Stimulated activated CD4-positive, alpha-beta T cell treated with anti-CD3 and anti-CD28 coated beads, Interleukin-15, amount 100 ng/mL, for 24 hours (primary cell): Measurements from ENCODE around the gene PTX4.

Experiments used
- DNase-seq: peaks from one replicate; pipeline ENCODE4 v3.0.0-alpha.2; 2020

Gene PTX4

DNA sequence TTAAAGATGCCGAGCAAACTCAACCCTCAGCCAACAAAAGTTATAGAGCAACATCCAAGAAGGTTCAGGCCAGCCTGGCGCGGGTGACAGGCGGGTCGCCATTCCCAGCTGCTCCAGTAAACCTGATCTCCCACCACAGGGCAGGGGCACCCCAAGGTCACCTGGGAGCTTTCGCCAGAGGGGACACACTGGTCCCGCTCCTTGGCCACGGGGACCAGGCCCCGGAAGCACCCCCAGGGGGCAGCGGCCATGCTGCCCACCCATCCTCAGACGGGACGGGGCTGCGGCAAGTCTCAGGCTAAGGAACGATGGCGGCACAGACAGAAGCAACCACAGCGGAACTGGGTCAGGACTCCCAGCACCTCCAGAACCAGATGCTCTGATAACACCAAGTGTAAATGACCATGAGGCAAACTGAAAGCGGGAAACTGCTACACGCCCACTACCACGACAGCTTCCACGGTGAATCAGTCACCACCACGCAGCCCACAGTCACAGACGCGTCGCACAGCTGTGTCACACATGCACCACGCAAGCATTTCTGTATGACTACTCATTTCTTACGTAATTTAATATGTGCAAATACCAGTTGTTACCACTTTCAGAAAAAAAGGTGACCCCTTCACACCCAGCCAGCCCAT, 30.3 kb downstream of the PTX4 start:
- DNase-seq, result peak; percentile 42

DNA sequence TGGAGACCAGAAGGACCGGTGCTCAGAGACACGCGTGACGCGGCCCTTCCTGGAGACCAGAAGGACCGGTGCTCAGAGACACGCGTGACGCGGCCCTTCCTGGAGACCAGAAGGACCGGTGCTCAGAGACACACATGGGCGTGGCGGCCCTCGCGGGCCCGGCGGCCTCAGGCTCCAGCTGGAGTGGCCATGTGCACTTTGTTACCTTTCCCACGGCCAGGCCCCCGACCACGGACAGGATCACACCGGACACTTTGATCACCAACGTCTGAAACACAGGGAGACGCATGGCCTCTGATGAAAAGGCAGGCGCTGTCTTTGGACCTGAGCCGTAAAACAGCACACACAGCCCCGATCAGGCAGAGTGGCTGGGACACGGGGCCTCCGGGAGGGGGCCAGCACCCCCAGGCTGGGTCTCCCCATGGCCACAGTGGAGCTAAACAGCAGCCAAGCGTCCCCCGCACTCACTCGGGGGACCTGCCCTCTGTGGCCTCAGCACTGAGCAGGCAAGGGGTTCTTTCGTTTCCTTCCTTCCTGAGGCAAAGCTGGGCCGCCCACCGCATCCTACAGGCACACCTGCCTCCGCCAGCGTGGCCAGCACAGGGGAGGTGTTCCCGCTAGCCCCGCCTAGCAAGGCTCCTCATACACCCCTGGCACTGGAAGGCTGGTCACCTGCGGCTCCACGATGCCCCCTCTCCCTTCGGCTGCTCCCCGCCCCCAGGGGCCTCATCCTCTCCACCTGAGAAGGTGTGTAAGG, 31.1 kb downstream of the PTX4 start:
- DNase-seq, result no peak

DNA sequence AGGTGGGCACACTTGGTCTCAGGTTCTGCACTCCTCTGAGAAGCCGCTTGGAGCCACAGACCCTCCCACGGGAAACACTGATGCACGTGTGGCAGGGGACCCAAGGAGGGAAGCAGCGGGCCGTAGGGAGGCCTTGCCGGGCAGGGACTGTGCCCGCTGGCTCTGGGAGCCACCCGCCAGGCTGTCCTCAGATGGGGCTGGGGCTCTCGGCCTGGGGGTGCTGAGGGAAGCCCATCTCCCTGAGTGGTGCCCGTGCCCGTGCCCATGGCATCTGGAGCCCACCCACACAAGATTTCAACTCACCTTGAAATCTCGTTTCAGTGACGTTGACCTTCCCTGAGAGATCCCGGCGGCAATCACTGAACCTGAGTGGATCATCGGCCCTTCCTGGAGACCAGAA, 31.8 kb downstream of the PTX4 start:
- no peak for DNase-seq

DNA sequence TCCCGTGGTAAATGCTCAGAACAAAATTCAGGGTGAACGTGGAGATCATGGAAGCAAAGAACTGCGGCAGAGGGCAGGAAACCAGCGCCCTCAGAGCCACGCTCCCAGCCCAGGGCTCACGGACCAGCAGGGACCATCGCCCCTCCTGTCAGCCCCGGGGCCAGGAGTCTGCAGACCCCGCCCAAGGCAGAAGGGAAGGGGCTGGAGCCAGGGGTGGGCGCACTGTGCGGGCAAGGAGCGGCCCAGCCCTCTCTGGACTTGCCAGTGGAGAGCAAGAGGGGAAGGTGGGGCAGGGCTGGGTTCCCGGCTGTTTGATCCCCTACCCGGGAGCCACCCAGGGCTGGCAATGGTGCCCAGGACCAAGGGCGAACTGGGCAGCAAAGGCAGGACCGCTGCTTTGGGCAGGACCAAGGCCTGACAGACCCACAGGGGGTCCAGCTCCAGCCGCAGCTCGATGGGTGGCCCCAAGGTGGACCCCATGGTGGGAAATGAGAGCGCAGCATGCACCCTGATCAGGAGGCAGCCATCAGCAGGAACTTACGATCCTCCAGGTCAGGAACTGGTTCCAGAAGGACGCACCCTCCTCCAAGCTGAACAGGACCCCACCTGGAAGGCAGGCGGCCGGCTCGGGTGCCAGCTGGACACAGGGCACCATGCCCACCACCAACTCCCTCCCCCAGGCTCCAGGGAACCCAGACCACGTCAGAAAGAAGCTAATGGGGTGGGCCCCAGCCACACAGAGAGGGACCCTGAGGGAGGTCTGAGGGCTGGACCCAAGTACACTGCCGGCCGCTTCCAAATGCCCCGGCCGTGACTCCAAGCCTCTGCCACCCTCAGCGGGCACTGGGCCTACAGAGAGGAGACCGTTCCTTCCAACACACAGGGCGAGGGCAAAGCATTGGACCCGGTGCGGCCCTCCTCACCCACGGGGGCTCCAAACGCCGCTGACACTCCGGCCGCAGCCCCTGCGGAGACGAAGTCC, 33.3 kb downstream of the PTX4 start:
- DNase-seq, result no peak

DNA sequence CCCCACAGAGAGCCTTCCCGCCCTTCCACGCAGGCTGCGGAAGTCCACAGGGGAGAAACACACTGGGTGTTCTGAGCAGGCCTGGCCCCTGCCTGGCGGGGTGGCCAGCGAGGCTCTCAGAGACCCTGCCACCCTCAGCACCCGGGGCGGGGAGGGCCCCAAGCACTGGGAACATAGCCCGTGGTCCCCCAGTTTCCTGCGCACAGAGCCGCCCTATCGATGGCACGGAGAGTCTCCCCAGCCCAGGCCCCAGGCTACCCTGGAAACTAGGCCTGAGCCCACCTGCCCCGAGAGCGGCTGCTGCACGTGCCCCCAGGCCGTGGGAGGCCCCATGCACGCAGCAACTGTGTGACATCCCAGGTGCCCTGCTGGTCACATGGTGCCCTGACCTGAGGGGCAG, 34.2 kb downstream of the PTX4 start:
- DNase-seq, result no peak

DNA sequence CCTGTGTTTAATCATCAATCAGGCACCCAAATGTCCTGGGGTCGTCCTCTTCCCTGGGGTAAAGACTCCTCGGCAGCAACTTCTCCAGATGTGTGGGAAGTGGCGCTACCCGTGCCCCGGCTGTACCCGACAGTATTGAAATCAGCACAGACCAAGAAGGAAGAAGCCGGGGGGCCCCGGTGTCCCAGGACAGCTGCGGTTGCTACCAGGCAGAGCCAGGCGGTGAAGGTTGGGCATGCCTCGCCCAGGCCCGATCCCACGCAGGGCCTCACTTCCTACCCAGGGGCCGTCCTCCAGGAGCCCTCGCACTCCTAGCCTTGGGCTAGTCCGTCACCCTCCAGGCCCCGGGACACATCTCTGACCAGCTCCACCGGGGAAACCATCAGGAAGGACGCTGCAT, 35.4 kb downstream of the PTX4 start:
- DNase-seq, result no peak

DNA sequence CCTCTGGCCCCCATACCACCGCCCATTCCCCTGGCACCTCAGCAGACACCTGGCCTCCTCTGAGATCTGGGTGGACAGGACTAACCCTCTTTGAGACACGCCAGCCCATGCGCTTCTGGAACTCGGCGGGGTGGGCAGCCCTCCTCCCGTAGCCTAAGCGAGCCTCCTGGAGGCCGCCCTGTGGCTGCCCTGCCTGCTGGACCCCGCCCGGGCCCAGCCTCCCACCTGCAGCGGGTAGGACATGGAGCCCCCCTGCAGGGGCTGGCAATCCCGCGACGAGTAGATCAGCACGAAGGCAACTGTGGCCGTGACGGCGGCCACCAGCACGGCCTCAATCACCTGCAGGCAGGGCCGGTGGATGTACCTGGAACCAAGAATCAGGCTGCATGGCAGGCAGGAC, 36.2 kb downstream of the PTX4 start:
- DNase-seq, result no peak

DNA sequence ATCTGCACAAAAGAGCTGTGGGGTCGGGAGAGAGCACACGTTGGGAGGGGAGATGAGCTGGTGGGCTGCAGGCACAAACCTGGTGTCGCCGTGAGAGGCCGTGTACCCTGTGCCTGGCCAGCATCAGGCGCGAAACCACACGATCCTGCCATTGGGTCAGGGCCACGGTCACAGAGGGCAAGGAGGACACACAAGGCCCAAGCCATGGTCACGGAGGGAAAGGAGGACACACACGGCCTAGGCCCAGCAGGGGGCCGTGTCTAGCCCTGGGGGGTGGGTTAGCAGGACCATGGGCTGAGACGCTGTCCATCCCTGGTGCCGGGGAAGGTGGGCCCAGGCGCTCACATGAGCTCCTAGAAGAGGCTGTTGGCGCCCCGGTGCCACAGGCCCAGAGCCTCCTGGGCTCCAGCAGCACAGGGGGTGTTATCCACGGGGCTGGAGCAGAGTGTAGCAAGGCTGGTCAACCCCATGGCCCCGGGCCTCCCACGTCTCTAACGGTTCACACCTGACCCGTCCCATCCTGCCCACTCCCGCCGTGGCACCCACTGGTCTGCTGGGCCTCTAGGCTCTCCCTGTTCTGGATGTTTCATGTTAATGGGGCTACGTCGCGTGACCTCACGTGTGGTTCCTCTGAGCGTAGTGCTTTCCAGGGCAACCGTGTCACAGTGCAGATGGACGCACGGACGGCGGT, 36.9 kb downstream of the PTX4 start:
- no peak for DNase-seq

DNA sequence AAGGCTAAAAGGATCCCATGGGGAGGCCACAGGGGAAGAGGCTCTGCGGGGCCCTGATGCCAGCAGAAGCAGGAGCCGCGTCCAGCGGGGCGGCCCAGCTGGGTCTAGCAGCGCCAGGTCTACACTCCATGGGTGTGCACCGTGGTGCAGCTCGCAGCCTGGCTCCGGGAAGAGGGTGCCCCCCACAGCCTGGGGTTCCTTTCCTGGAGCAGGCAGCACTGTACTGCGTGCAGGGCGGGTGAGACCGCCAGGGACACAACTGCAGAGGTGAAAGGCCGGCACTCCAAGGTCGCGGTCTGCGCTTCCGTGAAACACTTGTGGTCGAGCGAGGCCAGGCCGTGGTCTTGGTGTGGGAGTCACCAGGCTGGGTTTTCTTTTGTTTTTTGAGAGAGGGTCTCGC, 37.9 kb downstream of the PTX4 start:
- no peak for DNase-seq

DNA sequence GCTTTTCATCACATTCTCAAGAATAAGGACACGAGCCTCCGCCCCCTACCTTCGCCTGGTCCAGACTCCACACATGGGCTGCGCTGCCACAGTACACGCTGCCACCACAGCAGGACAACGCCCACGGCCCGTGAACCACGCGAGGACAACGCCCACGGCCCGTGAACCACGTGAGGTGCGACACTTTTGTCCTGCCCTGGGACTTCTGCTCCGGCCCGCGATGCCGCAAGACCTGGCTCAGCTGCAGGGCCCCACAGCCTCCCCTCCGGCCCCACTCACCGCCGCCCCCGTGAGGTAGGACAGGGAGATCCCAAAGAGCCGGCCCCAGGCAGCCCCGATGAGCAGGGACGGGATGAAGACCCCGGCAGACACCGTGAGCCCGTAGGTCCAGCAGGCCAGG, 38.5 kb downstream of the PTX4 start:
- DNase-seq, result no peak

DNA sequence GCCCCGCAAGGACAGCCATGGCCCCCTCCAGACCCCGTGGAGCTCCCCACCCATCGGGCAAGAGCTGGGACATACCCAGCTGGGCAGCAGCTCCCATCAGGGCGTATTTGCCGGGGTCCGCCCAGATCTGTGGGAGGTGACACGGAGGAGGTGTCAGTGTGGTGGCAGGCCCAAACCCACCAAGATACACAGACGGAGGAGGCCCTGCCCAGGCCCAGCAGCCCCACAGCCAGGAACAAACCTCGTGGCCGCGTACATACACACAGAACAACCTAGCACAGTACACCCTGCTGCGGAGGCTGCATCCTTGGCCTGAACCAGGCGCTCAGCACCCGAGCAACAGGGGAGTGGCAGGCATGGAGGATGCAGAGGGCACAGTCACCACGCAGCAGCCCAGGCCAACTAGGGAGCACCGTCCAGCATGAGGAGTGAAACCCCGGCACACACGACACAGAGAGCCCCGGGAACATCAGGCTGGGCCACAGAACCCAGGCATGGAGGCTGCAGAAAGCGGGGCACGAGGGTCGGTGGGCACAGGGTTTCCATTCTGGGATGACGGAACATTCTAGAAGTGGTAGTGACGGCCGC, 39.4 kb downstream of the PTX4 start:
- no peak for DNase-seq

DNA sequence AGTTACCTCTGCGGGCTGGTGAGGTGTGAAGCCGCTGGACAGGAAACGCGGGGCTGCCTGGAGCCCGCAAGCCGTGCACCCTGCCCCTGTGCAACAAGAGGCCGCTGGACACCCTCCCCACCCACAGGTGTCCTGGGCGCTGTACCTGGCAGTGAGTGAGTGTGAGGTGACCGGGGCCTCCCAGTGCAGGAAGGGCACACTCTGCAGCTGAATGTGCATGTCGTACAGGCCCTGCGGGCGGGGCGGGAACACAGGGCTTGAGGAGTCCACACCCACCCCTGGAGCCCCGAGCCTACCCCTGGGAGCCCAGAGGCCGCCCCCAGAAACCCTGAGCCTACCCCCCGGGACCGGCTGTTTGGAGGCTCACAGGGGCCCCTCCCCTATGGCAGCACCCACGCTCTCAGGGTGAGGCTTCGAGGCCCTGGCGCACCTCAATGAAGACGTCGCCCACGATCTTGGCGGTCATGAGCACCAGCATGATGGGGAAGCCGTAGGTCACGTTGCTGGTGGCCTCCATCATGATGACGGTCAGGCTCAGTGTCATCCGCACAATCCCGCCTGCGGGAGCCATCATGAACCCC, 40.1 kb downstream of the PTX4 start:
- no peak for DNase-seq

DNA sequence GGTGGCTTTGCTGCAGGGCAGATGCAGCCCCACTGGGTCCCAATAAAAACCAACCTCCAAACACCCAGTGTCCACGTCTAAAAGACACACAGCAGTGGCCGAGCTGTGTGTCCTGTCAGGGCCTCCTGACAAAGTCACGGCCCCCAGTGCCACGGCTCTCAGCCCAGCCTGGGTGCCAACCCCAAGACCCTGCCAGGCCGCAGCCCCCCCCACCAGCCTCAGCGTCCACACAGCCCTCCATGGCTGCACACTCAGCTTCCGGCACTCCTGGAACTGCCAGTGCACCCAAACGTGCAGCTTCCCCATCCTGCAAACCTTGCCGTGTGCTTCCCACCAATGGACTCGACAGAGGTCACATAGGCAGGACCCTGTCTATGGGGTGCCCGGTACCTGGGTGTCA, 40.8 kb downstream of the PTX4 start:
- no peak for DNase-seq

DNA sequence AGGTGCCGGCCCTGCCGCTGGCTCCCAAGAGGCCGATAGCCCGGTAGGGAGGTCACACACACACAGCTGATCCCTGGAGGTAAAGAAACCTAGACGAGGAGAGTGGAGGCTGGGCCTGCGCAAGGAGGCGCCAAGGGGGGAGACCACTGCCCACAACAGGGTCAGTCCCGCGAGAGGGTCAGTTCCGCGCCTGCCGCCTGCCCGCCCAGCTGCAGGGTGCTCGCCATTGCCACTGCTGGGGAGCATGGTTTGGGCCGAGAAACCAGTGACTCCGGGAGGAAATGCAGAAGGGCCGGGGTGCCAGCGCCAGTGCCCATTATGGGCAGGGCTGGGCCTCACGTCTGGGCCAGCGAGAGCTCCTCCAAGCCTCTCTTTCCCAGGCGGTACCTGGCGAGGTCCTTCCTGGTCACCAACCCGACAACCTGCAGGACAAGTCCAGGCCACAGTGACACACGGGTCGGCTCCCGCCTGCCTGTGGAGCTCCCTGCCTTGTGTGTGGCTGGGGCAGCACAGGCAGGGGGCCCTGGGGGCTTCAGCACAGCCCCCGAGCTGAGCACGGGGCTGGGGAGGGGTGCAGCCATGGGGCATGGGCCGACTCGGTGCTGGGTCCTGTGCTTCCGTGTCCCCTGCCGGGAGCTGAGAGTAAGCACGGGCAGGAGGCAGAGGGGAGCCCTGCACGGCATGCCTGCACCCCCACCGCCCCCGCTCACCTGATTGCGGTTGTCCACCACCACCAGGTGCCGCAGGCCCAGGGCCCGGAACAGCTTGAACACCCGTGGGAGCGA, 42.3 kb downstream of the PTX4 start:
- DNase-seq, result no peak

DNA sequence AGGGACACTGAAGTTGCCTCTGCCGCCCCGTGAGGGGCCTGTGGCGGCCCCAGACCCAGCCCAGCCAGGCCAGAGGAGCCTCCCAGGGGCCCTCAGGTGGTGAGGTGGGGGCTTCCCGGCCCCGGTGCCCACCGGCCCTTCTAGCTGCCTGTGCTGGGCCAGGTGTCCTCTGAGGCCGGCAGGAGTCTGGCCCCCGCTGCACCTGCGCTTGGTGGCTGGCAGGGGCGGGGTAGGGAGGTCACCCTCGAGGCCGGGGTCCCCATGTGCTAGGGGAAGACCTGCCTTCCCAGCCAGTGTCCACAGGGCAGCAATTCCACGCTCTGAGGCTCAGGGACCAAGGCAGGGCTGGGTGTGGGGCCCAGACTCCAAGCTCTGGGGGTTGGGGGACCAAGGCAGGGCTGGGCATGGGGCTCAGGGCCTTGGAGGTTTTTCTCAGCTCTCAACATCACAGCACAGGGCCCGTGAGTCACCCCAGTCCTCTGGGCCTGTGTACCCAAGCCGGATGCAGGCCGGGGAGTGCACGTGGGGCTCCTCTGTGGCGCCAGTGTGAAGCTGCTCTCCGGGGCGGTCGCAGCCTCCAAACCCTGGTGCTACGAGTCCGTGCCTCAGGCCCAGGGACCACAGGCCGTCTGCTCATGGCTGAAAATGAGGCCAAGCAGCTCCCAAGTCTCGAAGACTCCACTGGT, 43.1 kb downstream of the PTX4 start:
- DNase-seq, result no peak

DNA sequence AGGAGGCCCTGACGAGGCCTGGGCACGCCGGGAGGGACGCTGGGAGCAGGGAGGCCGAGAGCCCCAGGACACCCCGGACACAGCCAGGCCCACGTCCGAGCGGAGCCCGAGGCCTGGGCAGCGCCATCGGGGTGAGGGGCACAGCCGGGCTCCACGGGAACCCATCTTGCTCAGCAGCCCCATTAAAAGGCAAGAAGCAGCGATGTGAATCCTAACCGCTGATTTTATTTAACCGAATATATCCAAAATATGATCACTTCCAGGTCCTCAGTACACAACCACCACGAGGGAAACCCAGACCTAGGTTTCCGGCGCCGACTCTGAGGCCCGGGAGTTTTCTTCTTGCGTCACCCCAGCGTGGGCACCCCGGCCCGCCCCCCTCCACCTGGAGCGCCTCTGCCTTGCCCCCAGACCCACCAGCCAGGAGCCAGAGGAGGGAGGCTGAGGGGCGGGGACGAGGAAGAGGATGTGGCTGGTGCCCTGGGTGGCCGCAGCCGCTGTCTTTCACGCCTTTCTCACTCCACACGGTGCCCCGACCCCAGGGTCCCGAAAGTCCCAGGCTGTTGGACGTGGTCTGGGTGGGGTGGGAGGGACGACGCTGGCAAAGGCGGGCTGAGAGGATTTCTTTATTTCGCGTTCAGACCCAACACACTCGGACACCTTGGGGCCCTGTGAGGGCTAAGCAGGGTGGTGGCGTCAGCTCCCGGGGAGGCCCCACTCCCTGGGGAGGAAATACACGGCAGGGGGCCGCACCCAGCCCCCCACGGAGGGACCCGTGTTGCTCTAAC, 43.8 kb downstream of the PTX4 start:
- no peak for DNase-seq

DNA sequence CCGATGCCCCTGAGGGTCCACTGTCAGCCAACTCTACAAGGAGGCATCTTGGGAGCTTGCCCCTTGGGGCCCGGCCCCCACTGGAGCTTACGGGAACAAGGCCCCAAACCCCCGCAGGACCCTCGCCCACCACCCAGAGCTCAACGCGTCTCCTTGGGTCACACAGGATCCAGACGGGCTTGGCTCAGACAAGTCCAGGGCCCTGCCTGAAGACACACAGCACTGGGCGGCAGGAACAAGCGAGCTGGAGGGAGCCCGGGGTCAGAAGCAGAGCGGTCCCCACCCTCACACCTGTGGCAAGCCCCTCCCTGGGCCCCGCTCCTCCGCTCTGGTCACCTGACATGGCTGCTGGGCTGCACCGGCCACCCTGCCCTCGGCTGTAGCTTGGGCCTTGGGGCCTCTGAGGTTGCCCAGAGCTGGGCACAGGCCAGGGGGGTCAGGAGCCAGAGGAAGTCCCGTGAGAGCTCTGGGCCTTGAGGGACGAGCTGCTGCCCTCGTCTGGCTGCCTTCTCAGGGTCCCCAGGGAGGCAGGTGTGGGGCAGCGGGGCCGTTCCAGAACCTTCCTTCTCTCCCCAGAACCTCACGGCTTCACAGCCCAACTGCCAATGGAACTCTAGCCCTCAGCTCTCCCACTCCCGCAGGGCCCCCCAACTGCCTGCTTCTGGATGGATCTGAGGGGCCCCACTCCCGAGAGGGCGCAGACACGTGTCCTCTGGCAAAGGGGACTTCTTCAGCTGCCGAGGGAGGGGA, 44.6 kb downstream of the PTX4 start, which contains the start of gene CCDC154:
Gene CCDC154, minus strand, starts transcription at position 577 of the 750 bp plus-strand sequence. Its CDS starts 234 bp downstream, at position 343.
- no peak for DNase-seq

DNA sequence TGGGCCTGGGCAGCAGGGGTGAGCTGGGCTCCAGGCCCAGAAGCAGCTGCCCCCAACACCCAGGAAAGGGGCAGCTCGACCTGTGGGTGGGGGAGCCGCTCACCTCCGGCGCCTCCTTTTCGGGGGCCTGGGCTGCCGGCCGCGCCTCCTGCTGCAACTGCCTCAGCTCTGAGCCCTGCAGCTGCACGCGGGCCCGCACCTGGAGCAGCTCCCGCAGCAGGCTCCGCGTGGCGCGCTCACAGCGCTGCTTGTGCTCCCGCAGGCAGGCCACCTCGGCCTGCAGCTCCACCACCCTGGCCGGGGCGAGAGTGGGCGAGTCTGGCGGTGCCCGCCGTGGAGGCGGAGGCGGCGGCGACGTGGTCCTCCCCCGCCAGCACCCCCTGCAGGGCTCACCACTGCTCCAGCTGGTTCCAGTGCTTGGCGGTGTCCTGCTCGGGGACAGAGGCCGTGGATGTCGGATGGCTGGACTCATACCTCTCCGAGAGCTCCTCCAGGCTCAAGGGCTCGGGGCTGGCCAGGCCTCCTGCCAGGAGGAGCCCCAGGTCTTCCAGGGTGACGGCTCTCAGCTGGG, 45.3 kb downstream of the PTX4 start:
- no peak for DNase-seq

DNA sequence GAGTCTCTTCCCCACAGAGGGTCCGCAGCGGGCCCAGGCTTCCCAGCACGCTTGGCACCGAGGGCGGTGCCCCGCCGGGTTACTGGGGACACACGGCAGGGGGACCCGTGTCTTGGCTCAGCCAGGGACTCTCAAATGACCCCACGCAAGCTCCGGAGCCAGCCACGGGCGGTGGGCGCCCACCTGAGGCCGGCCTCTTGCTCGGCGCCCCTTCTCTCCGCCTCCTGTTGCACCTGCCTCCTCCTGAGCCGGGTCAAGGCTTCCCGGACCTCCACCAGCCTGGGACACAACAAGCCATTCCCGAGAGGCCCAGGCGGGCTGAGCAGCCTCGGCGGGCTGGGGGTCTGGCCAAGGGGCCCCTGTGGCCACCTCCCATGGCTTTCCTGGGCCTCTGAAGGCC, 46.0 kb downstream of the PTX4 start:
- DNase-seq, result no peak
